ENCODE data around the gene CLGN. TPM values are rescaled to one million over a fixed set of nuclear protein-coding genes. Genes with fewer than 3 reads are reported as not detected.

Gene CLGN
- total and polyA plus RNA-seq, 10 of the 15 experiments (the other 5 are each of a cell fraction or from before 2014, with no cell fraction given), result 0.11 to 1.0 (median 0.62) TPM

DNA sequence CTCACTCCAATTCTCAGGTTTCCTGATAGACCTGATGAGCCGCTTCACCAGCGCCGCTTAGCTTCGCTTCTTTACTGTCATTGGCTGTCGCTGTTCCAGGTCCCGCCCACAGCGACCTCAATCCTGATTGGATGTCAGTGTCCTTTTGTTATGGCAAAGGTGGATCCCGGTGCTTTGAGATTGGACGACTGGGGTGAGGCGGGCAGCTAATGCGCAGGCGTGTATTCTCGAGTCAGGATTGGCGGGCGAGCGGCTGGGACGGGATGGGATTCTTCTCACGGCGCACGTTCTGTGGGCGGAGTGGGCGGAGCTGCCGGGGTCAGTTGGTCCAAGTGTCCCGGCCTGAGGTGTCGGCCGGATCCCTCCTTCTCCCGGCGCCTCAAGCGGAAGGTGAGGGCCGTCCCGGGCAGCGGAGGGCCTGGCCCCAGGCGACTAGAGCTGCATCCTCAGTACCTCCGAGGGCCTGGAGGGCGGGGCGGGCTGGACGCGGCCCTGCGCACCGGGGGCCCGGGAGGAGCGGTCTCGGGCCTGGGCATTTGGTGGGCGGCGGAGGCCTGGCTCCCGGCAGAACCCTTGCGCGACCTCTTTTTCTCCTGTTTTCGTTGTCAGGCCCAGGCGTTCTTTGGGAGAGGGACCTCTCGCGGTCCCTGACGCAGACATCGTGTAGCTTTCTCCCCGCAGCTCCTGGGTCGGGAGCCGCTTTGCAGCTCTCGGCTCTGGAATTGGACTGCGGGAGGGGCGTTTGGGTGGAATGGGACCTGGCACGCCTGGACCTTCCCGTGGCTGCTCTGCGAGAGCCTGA, 53.9 kb downstream of the CLGN start, which contains the start of gene SCOC (continued):
- TF ChIP-seq JUNB (IDR thresholded peaks at IDR 0.05) (no peak), NFYA (IDR thresholded peaks at IDR 0.05; ENCODE audit: borderline replicate concordance, low read depth, low read length) (peak; percentile 48), TCF7 (IDR thresholded peaks at IDR 0.05; ENCODE audit: borderline replicate concordance) (no peak), POLR2A (IDR thresholded peaks at IDR 0.05; ENCODE audit: low read depth, low read length) (peak; percentile 89), NR2C2 (IDR thresholded peaks at IDR 0.05; ENCODE audit: borderline replicate concordance, control insufficient read depth, insufficient read length, low read depth) (no peak), IKZF2 (IDR thresholded peaks at IDR 0.05) (peak in 1 of 2 experiments; percentile 5; a peak in 2 of 4 replicates), YBX1 (IDR thresholded peaks at IDR 0.05) (no peak), SMC3 (IDR thresholded peaks at IDR 0.05; ENCODE audit: borderline replicate concordance, low read length) (no peak), POU2F2 (IDR thresholded peaks at IDR 0.05; ENCODE audit: borderline replicate concordance, low read depth, low read length) (no peak), RCOR1 (conservative IDR thresholded peaks at IDR 0.05; ENCODE audit: low read depth, low read length) (peak; percentile 67; the same call in 1 of the 2 replicates), NFIC (IDR thresholded peaks at IDR 0.05; ENCODE audit: low read depth, low read length) (no peak), EZH2 (IDR thresholded peaks at IDR 0.05; ENCODE audit: borderline replicate concordance, control insufficient read depth, low read depth, low read length) (no peak), SUPT20H (IDR thresholded peaks at IDR 0.05; ENCODE audit: borderline replicate concordance, control insufficient read depth, low read depth, low read length) (no peak), MYC (IDR thresholded peaks at IDR 0.05; ENCODE audit: insufficient read depth, insufficient read length, insufficient replicate concordance, low read length, severe bottlenecking) (no peak), CREM (IDR thresholded peaks at IDR 0.05; ENCODE audit: low read depth) (no peak)
- TF ChIP-seq, protein P1, sequence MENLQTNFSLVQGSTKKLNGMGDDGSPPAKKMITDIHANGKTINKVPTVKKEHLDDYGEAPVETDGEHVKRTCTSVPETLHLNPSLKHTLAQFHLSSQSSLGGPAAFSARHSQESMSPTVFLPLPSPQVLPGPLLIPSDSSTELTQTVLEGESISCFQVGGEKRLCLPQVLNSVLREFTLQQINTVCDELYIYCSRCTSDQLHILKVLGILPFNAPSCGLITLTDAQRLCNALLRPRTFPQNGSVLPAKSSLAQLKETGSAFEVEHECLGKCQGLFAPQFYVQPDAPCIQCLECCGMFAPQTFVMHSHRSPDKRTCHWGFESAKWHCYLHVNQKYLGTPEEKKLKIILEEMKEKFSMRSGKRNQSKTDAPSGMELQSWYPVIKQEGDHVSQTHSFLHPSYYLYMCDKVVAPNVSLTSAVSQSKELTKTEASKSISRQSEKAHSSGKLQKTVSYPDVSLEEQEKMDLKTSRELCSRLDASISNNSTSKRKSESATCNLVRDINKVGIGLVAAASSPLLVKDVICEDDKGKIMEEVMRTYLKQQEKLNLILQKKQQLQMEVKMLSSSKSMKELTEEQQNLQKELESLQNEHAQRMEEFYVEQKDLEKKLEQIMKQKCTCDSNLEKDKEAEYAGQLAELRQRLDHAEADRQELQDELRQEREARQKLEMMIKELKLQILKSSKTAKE (IDR thresholded peaks at IDR 0.05; ENCODE audit: low read depth, poor library complexity, severe bottlenecking), result no peak
- TF ChIP-seq, protein P2, sequence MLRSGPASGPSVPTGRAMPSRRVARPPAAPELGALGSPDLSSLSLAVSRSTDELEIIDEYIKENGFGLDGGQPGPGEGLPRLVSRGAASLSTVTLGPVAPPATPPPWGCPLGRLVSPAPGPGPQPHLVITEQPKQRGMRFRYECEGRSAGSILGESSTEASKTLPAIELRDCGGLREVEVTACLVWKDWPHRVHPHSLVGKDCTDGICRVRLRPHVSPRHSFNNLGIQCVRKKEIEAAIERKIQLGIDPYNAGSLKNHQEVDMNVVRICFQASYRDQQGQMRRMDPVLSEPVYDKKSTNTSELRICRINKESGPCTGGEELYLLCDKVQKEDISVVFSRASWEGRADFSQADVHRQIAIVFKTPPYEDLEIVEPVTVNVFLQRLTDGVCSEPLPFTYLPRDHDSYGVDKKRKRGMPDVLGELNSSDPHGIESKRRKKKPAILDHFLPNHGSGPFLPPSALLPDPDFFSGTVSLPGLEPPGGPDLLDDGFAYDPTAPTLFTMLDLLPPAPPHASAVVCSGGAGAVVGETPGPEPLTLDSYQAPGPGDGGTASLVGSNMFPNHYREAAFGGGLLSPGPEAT (IDR thresholded peaks at IDR 0.05; ENCODE audit: low read depth), result no peak; the same call in none of the 2 replicates
- TF ChIP-seq, protein P3, sequence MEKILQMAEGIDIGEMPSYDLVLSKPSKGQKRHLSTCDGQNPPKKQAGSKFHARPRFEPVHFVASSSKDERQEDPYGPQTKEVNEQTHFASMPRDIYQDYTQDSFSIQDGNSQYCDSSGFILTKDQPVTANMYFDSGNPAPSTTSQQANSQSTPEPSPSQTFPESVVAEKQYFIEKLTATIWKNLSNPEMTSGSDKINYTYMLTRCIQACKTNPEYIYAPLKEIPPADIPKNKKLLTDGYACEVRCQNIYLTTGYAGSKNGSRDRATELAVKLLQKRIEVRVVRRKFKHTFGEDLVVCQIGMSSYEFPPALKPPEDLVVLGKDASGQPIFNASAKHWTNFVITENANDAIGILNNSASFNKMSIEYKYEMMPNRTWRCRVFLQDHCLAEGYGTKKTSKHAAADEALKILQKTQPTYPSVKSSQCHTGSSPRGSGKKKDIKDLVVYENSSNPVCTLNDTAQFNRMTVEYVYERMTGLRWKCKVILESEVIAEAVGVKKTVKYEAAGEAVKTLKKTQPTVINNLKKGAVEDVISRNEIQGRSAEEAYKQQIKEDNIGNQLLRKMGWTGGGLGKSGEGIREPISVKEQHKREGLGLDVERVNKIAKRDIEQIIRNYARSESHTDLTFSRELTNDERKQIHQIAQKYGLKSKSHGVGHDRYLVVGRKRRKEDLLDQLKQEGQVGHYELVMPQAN (conservative IDR thresholded peaks at IDR 0.05), result 0 out of 2 replicates have a peak, but pooled peaks have one; percentile 45
- TF ChIP-seq, protein P4, sequence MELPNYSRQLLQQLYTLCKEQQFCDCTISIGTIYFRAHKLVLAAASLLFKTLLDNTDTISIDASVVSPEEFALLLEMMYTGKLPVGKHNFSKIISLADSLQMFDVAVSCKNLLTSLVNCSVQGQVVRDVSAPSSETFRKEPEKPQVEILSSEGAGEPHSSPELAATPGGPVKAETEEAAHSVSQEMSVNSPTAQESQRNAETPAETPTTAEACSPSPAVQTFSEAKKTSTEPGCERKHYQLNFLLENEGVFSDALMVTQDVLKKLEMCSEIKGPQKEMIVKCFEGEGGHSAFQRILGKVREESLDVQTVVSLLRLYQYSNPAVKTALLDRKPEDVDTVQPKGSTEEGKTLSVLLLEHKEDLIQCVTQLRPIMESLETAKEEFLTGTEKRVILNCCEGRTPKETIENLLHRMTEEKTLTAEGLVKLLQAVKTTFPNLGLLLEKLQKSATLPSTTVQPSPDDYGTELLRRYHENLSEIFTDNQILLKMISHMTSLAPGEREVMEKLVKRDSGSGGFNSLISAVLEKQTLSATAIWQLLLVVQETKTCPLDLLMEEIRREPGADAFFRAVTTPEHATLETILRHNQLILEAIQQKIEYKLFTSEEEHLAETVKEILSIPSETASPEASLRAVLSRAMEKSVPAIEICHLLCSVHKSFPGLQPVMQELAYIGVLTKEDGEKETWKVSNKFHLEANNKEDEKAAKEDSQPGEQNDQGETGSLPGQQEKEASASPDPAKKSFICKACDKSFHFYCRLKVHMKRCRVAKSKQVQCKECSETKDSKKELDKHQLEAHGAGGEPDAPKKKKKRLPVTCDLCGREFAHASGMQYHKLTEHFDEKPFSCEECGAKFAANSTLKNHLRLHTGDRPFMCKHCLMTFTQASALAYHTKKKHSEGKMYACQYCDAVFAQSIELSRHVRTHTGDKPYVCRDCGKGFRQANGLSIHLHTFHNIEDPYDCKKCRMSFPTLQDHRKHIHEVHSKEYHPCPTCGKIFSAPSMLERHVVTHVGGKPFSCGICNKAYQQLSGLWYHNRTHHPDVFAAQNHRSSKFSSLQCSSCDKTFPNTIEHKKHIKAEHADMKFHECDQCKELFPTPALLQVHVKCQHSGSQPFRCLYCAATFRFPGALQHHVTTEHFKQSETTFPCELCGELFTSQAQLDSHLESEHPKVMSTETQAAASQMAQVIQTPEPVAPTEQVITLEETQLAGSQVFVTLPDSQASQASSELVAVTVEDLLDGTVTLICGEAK (IDR thresholded peaks at IDR 0.05; ENCODE audit: borderline replicate concordance), result no peak
